ENCODE results near the gene ACTMAP. TPM values are rescaled to one million over a fixed set of nuclear protein-coding genes. Genes with fewer than 3 reads are reported as not detected.

The ACTMAP gene
- total and polyA plus RNA-seq, 2 of the 8 experiments (the other 6 are each of a cell fraction or from before 2014, with no cell fraction given), result 24.1 to 26.5 TPM

- Histone ChIP-seq H3K4me2 (ENCODE audit: insufficient read depth in 1 of 2, low read depth in 2 of 2, low read length in 2 of 2) (no peak overlapping the region), H3K9ac (replicated peaks in 1 of 4; ENCODE audit: extremely low read depth in 1 of 4, low read depth in 3 of 4, low read length in 3 of 4) (no peak overlapping the region), H2BK12ac (ENCODE audit: low read depth, low read length) (no peak overlapping the region), H3K18ac (ENCODE audit: extremely low read depth, low read length) (no peak overlapping the region), H3K4ac (replicated peaks; ENCODE audit: insufficient read length, low read depth, low read length) (no peak overlapping the region), H2BK5ac (ENCODE audit: low read depth, low read length) (no peak overlapping the region), H2AFZ (ENCODE audit: low read length) (no peak overlapping the region), H3K79me2 (ENCODE audit: control insufficient read depth in 1 of 2, insufficient read depth in 2 of 2, low read length in 2 of 2) (0 out of 4 replicates have a peak, but pooled peaks cover 0 to 5% of the 10 kb centered on the region in 2 experiments), H3K27me3 (replicated peaks in 1 of 4; ENCODE audit: control insufficient read depth in 3 of 4, extremely low read depth in 1 of 4, insufficient read depth in 3 of 4, low read length in 3 of 4) (no peaks in the 10 kb centered on the region), H2BK20ac (ENCODE audit: low read length) (no peak overlapping the region), H3K14ac (ENCODE audit: insufficient read length) (no peak overlapping the region), H4K91ac (replicated peaks; ENCODE audit: insufficient read length, low read length) (no peak overlapping the region), H2BK15ac (ENCODE audit: low read length) (no peak overlapping the region), H3K79me1 (ENCODE audit: low read depth, low read length) (no peaks in the 10 kb centered on the region), H4K5ac (ENCODE audit: insufficient read length, low read depth, low read length) (no peak overlapping the region), H3K56ac (replicated peaks; ENCODE audit: insufficient read length, low read depth, low read length) (no peak overlapping the region), H2AK5ac (ENCODE audit: low read depth, low read length) (no peak overlapping the region), H3K23me2 (ENCODE audit: low read depth, low read length) (no peaks in the 10 kb centered on the region), H3K23ac (ENCODE audit: insufficient read length) (no peak overlapping the region), H3K9me3 (ENCODE audit: insufficient read depth in 2 of 2, low read depth in 1 of 2, low read length in 1 of 2) (no peaks in the 10 kb centered on the region), H3K36me3 (ENCODE audit: control insufficient read depth in 2 of 4, insufficient read depth in 4 of 4, low read length in 3 of 4) (peaks cover 0 to 13% (median 1%) of the 10 kb centered on the region in 4 experiments; a peak in 3 of 8 replicates), H4K20me1 (replicated peaks in 1 of 2; ENCODE audit: control insufficient read depth in 1 of 2, insufficient read depth in 2 of 2, low read length in 2 of 2) (peaks cover 0 to 8% of the 10 kb centered on the region in 2 experiments), H2BK120ac (replicated peaks; ENCODE audit: low read depth, low read length) (no peak overlapping the region), H3K27ac (ENCODE audit: low read depth, low read length) (no peak overlapping the region), H3K4me1 (replicated peaks in 1 of 4; ENCODE audit: control insufficient read depth in 3 of 4, insufficient read depth in 4 of 4, low read length in 3 of 4) (peaks cover 0 to 13% (median 3%) of the 10 kb centered on the region in 4 experiments; a peak in 4 of 7 replicates), H4K8ac (ENCODE audit: extremely low read depth, insufficient read depth, low read length) (peak overlapping the region; percentile 2; the same call in 1 of the 2 replicates), H3K4me3 (ENCODE audit: extremely low read depth in 1 of 4, insufficient read depth in 2 of 4, low read depth in 3 of 4, low read length in 4 of 4) (no peak overlapping the region)
- DNase-seq (ENCODE audit: low read depth in 1 of 2, low spot score in 2 of 2) (no peak), FAIRE-seq (no peak)
- ChIA-PET POLR2A (ENCODE audit: partially characterized antibody) (interaction anchor here (1.0 to 12.4 kb wide), 12 partner anchors 10 to 64 kb away, joined by 3 to 120 read pairs (median 7); partner anchors contain the start of genes ACTMAP, COQ8B, ITPKC and NUMBL), CTCF (ENCODE audit: partially characterized antibody) (interaction anchor here (1.1 to 4.7 kb wide), 11 partner anchors 9 to 77 kb away, joined by 3 to 26 read pairs (median 7); no protein-coding TSS in a partner anchor)
- 91% methylated on average over 12 of the region's 12 CpGs; no CpG with 5 or more reads in 1 of the 2 experiments for WGBS, 2 experiments (ENCODE audit: extremely low coverage in 1 of 2, insufficient coverage in 1 of 2, insufficient read length in 1 of 2, insufficient replicate concordance in 2 of 2, low coverage in 1 of 2, low lambda C conversion rate in 2 of 2, missing lambda C conversion rate in 1 of 2)
- TF ChIP-seq JUND (IDR thresholded peaks at IDR 0.05; ENCODE audit: low read length), result no peak
- TF ChIP-seq CTBP2 (IDR thresholded peaks at IDR 0.05; ENCODE audit: borderline replicate concordance, insufficient read depth, insufficient read length, low read length), result no peak
- TF ChIP-seq RBBP5 (IDR thresholded peaks at IDR 0.05; ENCODE audit: borderline replicate concordance, low read depth, low read length), result no peak
- no peak for TF ChIP-seq TCF12 (IDR thresholded peaks at IDR 0.05; ENCODE audit: low read depth, low read length)
- no peak for TF ChIP-seq CBX5 (IDR thresholded peaks at IDR 0.05; ENCODE audit: low read depth, low read length)
- TF ChIP-seq SP4 (IDR thresholded peaks at IDR 0.05; ENCODE audit: low read length), result no peak
- no peak for TF ChIP-seq KDM1A (IDR thresholded peaks at IDR 0.05; ENCODE audit: borderline replicate concordance, low read length)
- no peak for TF ChIP-seq BACH1 (IDR thresholded peaks at IDR 0.05; ENCODE audit: low read length)
- TF ChIP-seq TAF7 (optimal IDR thresholded peaks at IDR 0.05; ENCODE audit: borderline replicate concordance, low read depth, low read length), result no peak
- no peak for TF ChIP-seq POU5F1 (IDR thresholded peaks at IDR 0.05; ENCODE audit: low read depth, low read length)
- TF ChIP-seq EGR1 (IDR thresholded peaks at IDR 0.05; ENCODE audit: borderline replicate concordance, low read depth, low read length), result no peak
- no peak for TF ChIP-seq BRCA1 (IDR thresholded peaks at IDR 0.05; ENCODE audit: low read depth, low read length)
- no peak for TF ChIP-seq PHF8 (conservative IDR thresholded peaks at IDR 0.05; ENCODE audit: low read depth, low read length)
- TF ChIP-seq EZH2 (IDR thresholded peaks at IDR 0.05; ENCODE audit: low read depth, low read length, severe bottlenecking), result no peak
These were observed 7.4 kb downstream of the ACTMAP start for GRCh38 chr19:40742886-40743285.

All from H1 (cell line).